Vagina (tissue), 2 donors: ENCODE data around the gene PTPRM.

Experiments used
- CTCF ChIP-seq, 3 experiments: fragments of 450-650 bp in 2 of 3; fragments of 200-600 bp in 1 of 3; sonication (generic) in 1 of 3; IDR thresholded peaks; one replicate each; pipeline ENCODE4 v1.5.1; 2017 to 2019; ENCODE audit warnings: antibody characterized with exemption in 3 of 3, mild to moderate bottlenecking in 2 of 3, moderate library complexity in 2 of 3
- POLR2A ChIP-seq, 2 donors: fragments of 450-650 bp; IDR thresholded peaks; one replicate each; pipeline ENCODE4 v1.6.1; 2017; ENCODE audit warnings: antibody characterized with exemption in 2 of 2, mild to moderate bottlenecking in 2 of 2, moderate library complexity in 2 of 2
- POLR2AphosphoS5 ChIP-seq, 2 donors: sonication (generic); formaldehyde crosslinking; IDR thresholded peaks; one replicate each; pipeline ENCODE4 v1.9.0; 2017; ENCODE audit warnings: antibody characterized with exemption in 2 of 2, mild to moderate bottlenecking in 2 of 2, low read depth in 1 of 2; ENCODE audit not compliant: insufficient read depth in 1 of 2

- TF ChIP-seq CTCF (IDR thresholded peaks at IDR 0.05) (no peak), POLR2A (IDR thresholded peaks at IDR 0.05) (no peak), POLR2AphosphoS5 (IDR thresholded peaks at IDR 0.05; ENCODE audit: insufficient read depth in 1 of 2, low read depth in 1 of 2) (no peak)
Measured at GRCh38 chr18:7937268-7937667, 370.2 kb downstream of the PTPRM start.
